IPS DF 4.7 (cell line): ENCODE measurements around the gene LHX5.

Source experiments
- DNase-seq: peaks from one replicate; pipeline ENCODE4 v3.0.0-alpha.2; 2013; ENCODE audit warnings: low spot score; ENCODE audit errors: extremely low read depth

Gene LHX5

DNA sequence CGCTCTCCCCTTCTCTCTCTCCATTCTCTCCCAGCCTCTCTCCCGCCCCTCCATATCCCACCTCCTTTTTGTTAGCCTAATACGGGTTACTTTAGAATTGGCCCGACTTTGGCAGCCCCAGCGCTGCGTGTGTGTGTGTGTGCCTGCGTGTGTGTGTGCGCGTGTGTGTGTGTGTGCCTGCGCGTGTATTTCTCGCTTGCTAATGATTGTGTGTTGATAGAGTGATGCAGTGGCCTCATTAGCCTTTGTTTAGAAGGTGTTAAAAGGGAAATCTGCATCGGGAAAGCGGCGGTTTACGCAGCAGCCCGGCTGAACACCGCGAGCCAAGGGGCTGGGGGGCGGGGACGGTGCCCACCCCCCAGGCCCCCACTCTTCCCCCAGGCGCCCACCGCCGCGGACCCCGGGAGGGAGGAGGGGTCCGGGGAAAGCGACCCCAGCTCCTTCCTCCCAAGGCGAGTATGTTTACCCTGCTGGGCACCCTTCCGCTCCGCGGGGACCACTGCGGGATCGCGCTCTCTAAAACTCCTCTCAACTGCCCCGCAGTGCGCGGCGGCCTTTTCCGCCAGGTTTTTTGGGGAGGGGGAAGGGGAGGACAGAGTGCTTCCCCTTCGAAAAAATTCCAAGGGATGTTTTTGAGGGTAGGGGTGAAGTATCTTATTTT lies 6.8 kb upstream of the LHX5 start:
- DNase-seq: no peak

DNA sequence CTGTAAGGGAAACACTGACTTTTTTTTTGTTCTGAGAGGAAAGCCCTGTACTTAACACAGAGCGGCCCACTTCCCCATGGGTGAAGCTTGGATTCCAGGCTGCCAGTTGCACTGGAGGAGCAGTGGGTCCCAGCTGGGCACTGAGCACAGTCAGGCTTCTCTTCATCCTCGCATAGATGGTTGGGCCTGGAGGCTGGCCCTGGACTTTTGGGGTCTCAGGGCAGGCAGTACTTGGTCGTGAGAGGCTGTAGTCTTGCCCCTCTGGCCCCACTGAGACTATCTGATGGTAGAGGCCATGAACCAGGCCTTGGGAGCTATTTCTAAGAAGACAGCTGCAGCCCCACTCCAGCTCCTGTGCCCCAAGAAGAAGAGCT lies 6.2 kb upstream of the LHX5 start:
- no peak for DNase-seq

GRCh38 chr12:113477171-113477841 lies 5.6 kb upstream of the LHX5 start:
- no peak for DNase-seq

DNA sequence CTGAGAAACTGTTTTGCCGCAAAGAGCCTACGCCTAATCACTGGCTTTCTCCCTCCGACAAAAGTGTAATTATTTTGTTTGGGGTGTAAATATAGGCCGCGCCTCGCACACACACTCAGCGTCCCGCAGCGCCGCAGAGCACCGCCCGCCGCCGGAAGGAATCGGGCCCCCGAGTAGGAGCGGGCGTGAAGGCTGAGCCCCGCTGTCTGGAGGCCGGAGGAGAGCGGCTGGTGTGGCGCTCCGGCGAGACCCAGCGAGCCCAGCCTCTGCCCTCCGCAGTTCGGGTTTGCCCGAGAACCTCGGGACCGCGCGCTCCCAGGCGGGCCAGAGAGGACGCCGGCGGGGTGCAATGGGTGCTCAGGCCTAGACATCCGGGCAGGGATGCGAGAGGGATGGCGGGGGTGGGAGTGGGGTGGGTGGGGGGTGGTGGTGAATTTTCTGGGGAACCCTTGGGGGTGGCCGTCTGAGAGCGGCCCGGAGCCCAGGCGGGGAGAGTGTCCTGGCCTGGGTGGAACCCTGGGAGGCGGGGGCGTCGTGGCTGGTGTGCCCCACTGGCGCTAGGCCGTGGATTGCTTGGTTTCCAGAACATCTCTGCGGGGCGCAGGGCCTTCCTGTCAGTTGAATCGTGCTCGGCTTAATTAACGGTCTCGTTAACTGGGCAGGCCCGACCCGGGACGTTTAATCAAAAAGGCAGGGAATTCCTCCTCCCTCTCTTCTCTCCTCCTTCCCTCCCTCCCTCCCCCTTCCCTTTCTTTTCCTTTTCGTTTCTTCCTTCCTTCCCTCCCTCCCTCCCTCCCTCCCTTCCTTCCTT lies 4.7 kb upstream of the LHX5 start:
- no peak for DNase-seq

- no peak for DNase-seq
These were observed 3.9 kb upstream of the LHX5 start for GRCh38 chr12:113475451-113476175.

DNA sequence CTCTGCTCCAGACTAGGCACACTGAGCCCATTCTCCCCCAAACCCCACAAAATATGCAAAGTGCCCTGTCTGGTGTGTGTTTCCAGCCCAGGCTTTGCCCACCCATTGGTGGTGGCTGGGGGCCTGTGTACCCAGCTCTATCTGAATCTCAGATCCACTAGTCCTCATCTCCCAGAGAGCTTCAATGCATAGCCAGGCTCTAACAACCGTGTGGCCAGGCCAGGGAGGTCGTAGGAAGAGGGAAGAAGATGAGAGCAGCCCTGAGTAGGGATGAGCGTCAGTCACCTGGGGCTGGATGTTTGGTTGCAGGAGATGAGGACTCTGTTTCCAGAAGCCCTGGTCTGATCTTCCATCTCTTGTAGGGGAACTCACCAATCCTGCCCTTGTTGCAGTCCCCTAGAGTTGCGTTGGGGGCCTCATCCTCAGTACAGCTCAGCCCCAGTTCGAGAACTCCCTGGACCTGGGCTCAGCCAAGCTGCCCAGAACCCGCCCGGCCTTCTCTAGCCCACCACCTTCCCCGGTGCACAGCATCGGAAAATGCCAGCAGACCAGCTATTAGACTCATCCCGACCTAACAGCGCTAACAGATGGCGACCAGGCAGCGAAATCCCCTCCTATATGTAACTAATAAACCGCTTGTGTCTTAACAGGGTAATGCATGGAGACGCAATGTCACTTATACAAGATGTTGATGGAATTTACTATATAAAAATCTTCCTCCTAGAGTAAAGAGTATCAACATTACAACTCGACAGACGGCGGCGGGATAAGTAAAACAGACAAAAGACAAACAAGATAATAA lies 3.2 kb upstream of the LHX5 start:
- DNase-seq: no peak

- DNase-seq: no peak
These were observed 2.3 kb upstream of the LHX5 start for GRCh38 chr12:113473942-113474341.

GRCh38 chr12:113473400-113473799 lies 1.7 kb upstream of the LHX5 start:
- DNase-seq: no peak

- no peak for DNase-seq
These were observed 785 bp upstream of the LHX5 start for GRCh38 chr12:113472191-113473121.

DNA sequence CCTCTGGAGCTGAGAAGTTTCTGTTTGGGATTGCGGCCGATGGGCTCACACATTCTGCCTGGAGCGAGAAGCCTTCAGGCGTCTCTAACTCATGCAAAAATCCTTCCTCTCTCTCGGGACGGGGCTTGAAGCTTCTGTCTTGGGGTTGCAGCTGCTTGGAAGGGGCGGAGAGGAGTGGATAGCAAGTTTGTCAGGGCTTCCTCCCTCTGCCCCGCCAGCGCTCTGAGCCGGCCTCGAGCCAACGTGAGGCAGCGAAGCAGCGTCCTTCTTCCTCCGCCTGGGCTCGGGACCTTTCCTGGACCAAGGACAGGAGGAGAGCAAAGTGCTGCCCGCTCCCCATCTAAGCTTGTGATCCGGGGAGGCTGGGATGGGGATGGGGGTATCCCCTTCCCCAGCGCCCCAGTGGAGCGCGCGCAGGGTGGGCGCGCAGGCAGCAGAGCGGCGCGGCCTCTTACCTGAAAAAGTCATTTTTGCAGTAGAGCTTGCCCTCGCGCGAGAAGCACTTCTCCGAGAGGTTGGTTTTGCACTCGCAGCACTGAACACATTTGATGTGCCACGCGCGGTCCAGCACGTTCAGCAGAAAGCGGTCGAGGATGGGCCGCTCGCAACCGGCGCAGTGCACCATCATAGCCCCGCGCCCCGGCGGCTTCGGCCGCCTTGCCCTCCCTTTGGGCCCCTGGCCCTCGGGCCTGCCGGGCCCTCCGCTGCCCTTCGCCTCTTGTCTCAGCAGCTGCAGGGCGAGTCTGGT lies 626 bp downstream of the LHX5 start:
- no peak for DNase-seq

DNA sequence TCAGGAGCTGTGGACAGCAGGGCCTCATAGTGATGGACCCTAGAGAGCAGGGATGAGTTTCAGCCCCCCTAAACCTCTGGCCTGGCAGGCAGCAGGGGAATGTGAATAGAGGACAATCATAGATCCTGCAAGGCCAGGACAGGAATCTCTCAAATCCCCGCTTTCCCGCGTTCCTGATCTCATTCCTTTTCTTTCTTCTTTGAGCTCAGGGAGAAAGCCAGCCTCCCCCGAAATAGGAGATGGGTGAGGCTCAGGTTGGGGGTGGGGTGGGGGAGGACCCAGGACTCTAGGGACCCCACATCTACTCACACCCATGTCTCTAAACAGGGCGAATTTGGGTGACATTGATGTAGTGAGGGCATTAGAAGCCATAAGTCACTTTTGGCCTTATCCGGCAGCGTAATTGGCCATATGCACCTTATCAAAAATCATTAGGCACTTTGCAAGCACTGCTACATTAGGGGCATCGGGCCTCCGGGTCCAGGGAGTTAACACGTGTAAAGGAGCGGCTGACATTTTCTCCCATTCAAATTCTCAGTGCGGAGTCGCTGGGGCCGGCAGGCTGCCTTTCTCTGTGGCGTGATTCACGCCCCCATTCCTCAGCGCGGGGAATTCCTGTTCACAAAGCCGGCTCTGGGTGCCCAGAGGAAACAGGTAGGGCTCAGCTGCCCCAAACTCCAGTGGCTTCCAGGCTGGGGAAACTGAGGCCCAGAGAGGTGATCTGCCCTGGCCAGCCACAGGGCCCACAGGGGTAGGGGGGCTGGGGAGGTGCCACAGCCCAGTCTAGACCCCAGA lies 1.5 kb downstream of the LHX5 start:
- DNase-seq: no peak

DNA sequence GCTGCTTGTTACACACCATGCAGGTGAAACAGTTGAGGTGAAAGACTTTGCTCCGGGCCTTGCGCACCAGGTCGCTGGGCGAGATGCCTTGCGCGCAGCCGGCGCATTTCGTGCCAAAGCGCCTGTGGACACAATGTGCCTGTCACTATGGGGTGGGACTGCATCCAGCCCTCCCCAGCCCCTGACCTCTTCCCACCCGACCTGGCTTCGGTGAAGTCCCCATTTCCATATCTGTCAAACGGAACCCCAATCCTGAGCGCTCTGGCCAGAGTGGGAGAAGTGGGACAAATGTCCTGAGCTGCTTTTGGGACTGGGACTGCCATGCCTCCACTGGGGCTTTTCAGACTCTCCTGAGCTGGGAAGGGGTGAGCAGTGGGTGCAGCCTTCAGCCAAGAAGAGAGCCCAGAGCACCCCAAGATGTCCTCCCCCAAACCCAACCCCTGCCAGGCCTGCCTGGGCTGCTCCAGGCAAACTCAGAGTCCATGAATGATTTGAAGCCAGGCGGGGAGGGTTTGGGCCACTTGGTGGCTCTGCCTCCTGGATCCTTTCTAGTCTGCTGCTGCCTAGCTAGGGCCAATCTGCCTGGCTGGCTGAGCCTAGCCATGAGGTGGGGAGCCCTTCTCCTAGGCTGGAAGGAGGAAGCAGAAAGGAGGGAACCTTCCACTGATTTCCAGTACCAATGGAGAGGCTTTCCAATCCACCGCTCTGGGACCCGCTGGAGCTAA lies 2.3 kb downstream of the LHX5 start:
- no peak for DNase-seq

DNA sequence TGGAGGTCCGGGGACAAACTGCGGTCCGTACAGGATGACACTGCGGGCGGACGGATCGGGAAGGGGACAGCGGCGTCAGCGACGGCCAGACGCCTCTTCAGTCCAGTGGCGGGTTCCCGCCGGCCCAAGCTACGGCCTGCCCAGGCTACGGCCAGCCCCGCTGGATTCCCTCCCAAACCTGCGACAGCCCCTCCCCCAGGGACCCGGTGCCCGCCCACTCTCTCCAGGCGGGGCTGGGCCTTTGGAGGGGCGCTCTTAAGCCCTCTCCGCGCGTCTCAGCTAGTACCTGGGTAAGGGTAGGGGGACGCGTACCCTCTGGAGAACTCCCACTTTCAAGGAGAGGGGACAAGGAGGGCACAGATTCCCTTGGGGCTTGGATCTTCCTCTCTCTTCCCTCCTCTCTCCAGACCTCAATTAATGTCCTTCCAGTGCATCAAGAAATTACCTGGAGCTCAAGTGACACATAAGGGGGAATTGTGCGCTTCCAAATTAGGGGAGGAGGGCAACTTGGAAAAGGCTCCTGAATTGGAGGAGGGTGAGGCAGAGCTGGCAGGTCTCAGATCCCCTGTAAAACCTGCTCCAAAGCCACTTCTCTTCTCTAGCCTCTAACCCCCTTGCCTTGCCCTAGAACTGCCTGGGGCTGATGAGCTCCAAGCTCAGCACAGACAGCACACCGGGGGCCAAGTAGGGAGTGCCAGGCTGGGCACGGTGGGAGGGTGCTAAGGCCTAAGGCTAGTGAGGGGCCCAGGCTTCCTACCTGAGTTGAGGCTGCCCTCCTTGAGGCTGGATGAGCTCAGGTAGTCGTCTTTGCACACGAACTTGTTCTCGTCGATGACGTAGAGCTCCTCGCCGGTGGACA lies 3.1 kb downstream of the LHX5 start:
- DNase-seq: no peak

DNA sequence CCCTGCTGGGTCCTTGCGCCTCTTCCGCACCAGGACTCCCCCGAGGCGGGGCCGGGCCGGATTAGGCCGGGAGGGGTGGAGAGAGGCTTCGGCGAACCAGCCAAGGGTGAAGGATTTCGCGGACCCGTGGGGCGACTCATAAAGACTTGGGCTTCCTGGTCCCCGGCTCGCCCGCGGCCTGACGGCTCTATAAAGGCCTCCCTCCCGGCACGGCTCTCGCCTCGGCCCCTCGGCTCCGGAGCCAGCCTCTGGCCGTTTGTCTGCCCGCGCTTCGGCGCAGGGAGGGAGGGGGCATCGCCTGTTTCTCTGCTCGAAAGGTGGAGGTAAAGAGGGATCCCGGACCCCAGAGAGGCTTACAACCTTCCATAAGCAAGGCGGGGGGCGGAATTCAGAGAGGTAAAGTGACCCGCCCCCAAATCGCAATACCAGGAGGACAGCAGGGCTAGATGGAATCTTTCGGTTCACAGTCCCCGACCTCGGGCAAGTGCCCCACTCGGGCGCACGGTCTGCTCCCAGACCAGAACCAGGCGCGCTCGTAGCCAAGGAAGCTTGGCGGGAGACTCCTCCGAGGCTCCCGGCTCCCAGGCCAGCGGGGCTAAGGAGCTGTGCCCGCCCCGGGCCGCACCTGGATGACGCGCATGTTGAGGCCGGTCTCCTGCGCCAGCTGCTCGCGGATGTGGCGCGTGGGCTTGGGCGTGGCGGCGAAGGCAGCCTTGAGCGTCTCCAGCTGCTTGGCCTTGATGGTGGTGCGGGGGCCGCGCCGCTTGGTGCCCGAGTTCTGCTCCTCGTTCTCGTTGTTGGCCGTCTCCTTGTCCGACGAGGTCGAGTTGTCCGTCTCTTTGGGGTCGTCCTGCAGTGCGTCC lies 3.9 kb downstream of the LHX5 start:
- no peak for DNase-seq

- no peak for DNase-seq
These were observed 4.5 kb downstream of the LHX5 start for GRCh38 chr12:113467142-113467501.
